Measurements from ENCODE around the gene C4orf50.

Gene C4orf50

GRCh38 chr4:5955201-5955821, 62.9 kb downstream of the C4orf50 start:
- DNase-seq (ENCODE audit: low read depth in 1 of 2, low spot score in 1 of 2) = no peak
- Histone ChIP-seq H3K27me3 (ENCODE audit: insufficient read depth, poor library complexity, severe bottlenecking) (no peaks in the 10 kb centered on the region), H3K27ac (replicated peaks) (no peak overlapping the region), H3K4me3 (replicated peaks; ENCODE audit: insufficient read depth, low read length) (no peak overlapping the region)
- no peak for TF ChIP-seq POLR2AphosphoS5 (IDR thresholded peaks at IDR 0.05; ENCODE audit: low read depth)
- TF ChIP-seq, protein P1, sequence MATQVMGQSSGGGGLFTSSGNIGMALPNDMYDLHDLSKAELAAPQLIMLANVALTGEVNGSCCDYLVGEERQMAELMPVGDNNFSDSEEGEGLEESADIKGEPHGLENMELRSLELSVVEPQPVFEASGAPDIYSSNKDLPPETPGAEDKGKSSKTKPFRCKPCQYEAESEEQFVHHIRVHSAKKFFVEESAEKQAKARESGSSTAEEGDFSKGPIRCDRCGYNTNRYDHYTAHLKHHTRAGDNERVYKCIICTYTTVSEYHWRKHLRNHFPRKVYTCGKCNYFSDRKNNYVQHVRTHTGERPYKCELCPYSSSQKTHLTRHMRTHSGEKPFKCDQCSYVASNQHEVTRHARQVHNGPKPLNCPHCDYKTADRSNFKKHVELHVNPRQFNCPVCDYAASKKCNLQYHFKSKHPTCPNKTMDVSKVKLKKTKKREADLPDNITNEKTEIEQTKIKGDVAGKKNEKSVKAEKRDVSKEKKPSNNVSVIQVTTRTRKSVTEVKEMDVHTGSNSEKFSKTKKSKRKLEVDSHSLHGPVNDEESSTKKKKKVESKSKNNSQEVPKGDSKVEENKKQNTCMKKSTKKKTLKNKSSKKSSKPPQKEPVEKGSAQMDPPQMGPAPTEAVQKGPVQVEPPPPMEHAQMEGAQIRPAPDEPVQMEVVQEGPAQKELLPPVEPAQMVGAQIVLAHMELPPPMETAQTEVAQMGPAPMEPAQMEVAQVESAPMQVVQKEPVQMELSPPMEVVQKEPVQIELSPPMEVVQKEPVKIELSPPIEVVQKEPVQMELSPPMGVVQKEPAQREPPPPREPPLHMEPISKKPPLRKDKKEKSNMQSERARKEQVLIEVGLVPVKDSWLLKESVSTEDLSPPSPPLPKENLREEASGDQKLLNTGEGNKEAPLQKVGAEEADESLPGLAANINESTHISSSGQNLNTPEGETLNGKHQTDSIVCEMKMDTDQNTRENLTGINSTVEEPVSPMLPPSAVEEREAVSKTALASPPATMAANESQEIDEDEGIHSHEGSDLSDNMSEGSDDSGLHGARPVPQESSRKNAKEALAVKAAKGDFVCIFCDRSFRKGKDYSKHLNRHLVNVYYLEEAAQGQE (IDR thresholded peaks at IDR 0.05; ENCODE audit: insufficient replicate concordance, low read depth) = no peak
- TF ChIP-seq SPI1 (IDR thresholded peaks at IDR 0.05; ENCODE audit: borderline replicate concordance, low read depth) = no peak
- TF ChIP-seq GABPA (IDR thresholded peaks at IDR 0.05; ENCODE audit: low read depth) = no peak
- no peak for TF ChIP-seq CTCF (IDR thresholded peaks at IDR 0.05; ENCODE audit: insufficient read depth, low read length)

DNA sequence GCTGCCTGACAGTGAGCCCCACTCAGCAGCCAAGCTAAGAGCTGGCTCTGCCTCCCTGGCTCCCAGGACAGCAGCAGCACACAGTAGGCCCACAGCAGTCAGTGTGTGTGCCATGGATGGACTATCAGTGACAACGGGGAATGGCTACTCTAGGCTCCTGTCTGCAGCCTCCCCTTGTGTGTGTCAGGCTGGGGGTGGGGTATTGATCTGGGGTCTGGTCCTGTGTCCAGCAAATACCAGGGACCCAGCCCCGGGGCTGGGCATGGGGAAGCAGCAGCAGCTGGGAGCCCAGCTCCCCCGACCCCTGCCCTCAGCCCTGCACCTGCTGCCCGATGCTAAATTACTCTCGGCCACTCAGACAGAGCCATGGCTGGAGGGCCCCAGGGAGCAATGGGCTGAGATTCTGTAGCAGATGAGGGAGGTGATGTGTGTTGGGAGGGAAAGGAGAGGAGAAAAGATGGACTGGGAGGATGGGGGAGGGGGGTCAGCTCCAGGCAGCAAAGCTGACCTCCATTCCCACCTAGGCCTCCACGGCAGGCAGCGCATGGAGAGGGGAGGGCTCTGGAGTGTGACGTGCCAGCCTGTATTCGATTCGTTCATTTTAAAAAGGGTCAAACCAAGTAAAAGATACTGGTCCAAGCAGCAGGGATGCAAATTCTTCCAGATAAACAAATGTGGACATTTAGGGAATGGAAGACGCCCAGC, 64.0 kb downstream of the C4orf50 start:
- DNase-seq (ENCODE audit: low read depth in 1 of 2, low spot score in 1 of 2) = no peak
- H3K27me3 ChIP-seq (ENCODE audit: insufficient read depth, poor library complexity, severe bottlenecking) = no peaks in the 10 kb centered on the region
- H3K27ac ChIP-seq (replicated peaks) = no peak overlapping the region
- TF ChIP-seq GABPA (IDR thresholded peaks at IDR 0.05; ENCODE audit: low read depth) = no peak
- TF ChIP-seq, protein P1 (IDR thresholded peaks at IDR 0.05; ENCODE audit: insufficient replicate concordance, low read depth) = no peak
- TF ChIP-seq CTCF (IDR thresholded peaks at IDR 0.05; ENCODE audit: insufficient read depth, low read length) = no peak
- TF ChIP-seq SPI1 (IDR thresholded peaks at IDR 0.05; ENCODE audit: borderline replicate concordance, low read depth) = no peak
- no peak for TF ChIP-seq POLR2AphosphoS5 (IDR thresholded peaks at IDR 0.05; ENCODE audit: low read depth)
- no peak overlapping the region for H3K4me3 ChIP-seq (replicated peaks; ENCODE audit: insufficient read depth, low read length)

- no peak for DNase-seq (ENCODE audit: low read depth in 1 of 2, low spot score in 1 of 2)
- no peak for TF ChIP-seq SPI1 (IDR thresholded peaks at IDR 0.05; ENCODE audit: borderline replicate concordance, low read depth)
- no peak for TF ChIP-seq GABPA (IDR thresholded peaks at IDR 0.05; ENCODE audit: low read depth)
- TF ChIP-seq CTCF (IDR thresholded peaks at IDR 0.05; ENCODE audit: insufficient read depth, low read length) = no peak
- TF ChIP-seq, protein P1 (IDR thresholded peaks at IDR 0.05; ENCODE audit: insufficient replicate concordance, low read depth) = no peak
- TF ChIP-seq POLR2AphosphoS5 (IDR thresholded peaks at IDR 0.05; ENCODE audit: low read depth) = no peak
- no peaks in the 10 kb centered on the region for H3K27me3 ChIP-seq (ENCODE audit: insufficient read depth, poor library complexity, severe bottlenecking)
- no peak overlapping the region for H3K27ac ChIP-seq (replicated peaks)
- H3K4me3 ChIP-seq (replicated peaks; ENCODE audit: insufficient read depth, low read length) = no peak overlapping the region
Observed at GRCh38 chr4:5952975-5953951, 65.0 kb downstream of the C4orf50 start.
